GM19397 (cell line): Measurements from ENCODE around the gene ASF1B.
"Not testable (repeated sequence)": the region's sequence is repeated elsewhere in the genome, so short reads cannot be mapped to it uniquely, and the experiment has no call there.

Source experiments
- ATAC-seq: cut with Tn5 transposase; IDR thresholded peaks from one replicate; pipeline ENCODE4 v1.9.1; 2021; ENCODE audit warnings: mild to moderate bottlenecking, moderate library complexity; ENCODE audit not compliant: unreplicated experiment

The ASF1B gene

GRCh38 chr19:14136509-14137281 lies at the start of gene ASF1B:
TSS of gene ASF1B (minus strand) at chr19:14136589. CDS start at chr19:14136456, 133 bp downstream.
- ATAC-seq: peak; percentile 83

- not testable (repeated sequence) for ATAC-seq
Observed at GRCh38 chr19:14185691-14186090, 49.3 kb upstream of the ASF1B start.

GRCh38 chr19:14185158-14185557 lies 48.8 kb upstream of the ASF1B start:
- no peak for ATAC-seq

GRCh38 chr19:14183741-14184350 lies 47.5 kb upstream of the ASF1B start:
- ATAC-seq: no peak

GRCh38 chr19:14182476-14182875 lies 46.1 kb upstream of the ASF1B start:
- ATAC-seq: no peak

GRCh38 chr19:14181906-14182305 lies 45.5 kb upstream of the ASF1B start:
- no peak for ATAC-seq

GRCh38 chr19:14181199-14181598 lies 44.8 kb upstream of the ASF1B start:
- not testable (repeated sequence) for ATAC-seq

GRCh38 chr19:14177496-14178074 lies 41.2 kb upstream of the ASF1B start:
- ATAC-seq: no peak

GRCh38 chr19:14175351-14175792 lies 39.0 kb upstream of the ASF1B start:
- no peak for ATAC-seq

- no peak for ATAC-seq
Observed at GRCh38 chr19:14174883-14175282, 38.5 kb upstream of the ASF1B start.

- ATAC-seq: no peak
Observed at GRCh38 chr19:14168993-14169392, 32.6 kb upstream of the ASF1B start.

- no peak for ATAC-seq
Observed at GRCh38 chr19:14168259-14168972, 32.0 kb upstream of the ASF1B start.

- no peak for ATAC-seq
Observed at GRCh38 chr19:14167576-14168138, 31.3 kb upstream of the ASF1B start.

GRCh38 chr19:14166999-14167575 lies 30.7 kb upstream of the ASF1B start:
- ATAC-seq: no peak

GRCh38 chr19:14165990-14166830 lies 29.8 kb upstream of the ASF1B start:
- ATAC-seq: no peak

GRCh38 chr19:14164724-14165493 lies 28.5 kb upstream of the ASF1B start:
- no peak for ATAC-seq

GRCh38 chr19:14164082-14164481 lies 27.7 kb upstream of the ASF1B start:
- no peak for ATAC-seq

- ATAC-seq: no peak
Observed at GRCh38 chr19:14162871-14163297, 26.5 kb upstream of the ASF1B start.

- no peak for ATAC-seq
Observed at GRCh38 chr19:14161305-14161704, 24.9 kb upstream of the ASF1B start.
